B cell (primary cell): Measurements from ENCODE around the gene AFDN.

Experiments used
- EZH2 ChIP-seq: IDR thresholded peaks from 2 replicates; pipeline ENCODE4 v1.6.1; 2012; ENCODE audit warnings: borderline replicate concordance, low read depth, mild to moderate bottlenecking, moderate library complexity, low read length; ENCODE audit not compliant: insufficient read depth, poor library complexity, severe bottlenecking
- TF ChIP-seq, protein P1 (sequence below): fragments of 200-600 bp; IDR thresholded peaks from one replicate; pipeline ENCODE4 v1.8.0; 2022; ENCODE audit warnings: antibody characterized with exemption, mild to moderate bottlenecking

GRCh38 chr6:167838207-167838748, 11.6 kb downstream of the AFDN start:
- TF ChIP-seq, protein P1, sequence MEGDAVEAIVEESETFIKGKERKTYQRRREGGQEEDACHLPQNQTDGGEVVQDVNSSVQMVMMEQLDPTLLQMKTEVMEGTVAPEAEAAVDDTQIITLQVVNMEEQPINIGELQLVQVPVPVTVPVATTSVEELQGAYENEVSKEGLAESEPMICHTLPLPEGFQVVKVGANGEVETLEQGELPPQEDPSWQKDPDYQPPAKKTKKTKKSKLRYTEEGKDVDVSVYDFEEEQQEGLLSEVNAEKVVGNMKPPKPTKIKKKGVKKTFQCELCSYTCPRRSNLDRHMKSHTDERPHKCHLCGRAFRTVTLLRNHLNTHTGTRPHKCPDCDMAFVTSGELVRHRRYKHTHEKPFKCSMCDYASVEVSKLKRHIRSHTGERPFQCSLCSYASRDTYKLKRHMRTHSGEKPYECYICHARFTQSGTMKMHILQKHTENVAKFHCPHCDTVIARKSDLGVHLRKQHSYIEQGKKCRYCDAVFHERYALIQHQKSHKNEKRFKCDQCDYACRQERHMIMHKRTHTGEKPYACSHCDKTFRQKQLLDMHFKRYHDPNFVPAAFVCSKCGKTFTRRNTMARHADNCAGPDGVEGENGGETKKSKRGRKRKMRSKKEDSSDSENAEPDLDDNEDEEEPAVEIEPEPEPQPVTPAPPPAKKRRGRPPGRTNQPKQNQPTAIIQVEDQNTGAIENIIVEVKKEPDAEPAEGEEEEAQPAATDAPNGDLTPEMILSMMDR: no peak
- no peak for TF ChIP-seq EZH2
